Measurements from ENCODE around the gene TEX47. TPM values are rescaled to one million over a fixed set of nuclear protein-coding genes. Genes with fewer than 3 reads are reported as not detected.

TEX47 gene
- total RNA-seq, 3 donors from 2014 or later, result not detected

DNA sequence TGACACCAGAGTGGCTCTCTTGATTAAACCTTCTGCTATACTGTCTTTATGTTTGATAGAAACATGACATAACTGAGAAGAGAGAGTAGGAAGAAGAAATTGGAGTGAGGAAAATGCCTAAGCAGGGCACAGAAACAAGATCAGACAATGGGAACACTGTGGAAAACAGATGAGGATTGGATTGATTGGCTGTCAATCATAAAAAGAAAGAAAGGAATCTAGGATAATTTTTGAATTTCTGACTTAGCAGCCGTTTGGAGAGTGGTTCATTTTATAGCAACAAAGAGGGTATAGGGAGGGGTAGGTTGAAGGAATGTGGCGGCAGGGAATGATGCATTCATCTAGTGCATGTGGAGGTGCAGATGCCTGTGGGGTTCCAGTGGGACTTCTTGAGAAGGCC lies 7.8 kb downstream of the TEX47 start:
- intact Hi-C loops (cut with DNase I; ENCODE audit: low total_unique reads), result no loop called here
- TF ChIP-seq, protein P1, sequence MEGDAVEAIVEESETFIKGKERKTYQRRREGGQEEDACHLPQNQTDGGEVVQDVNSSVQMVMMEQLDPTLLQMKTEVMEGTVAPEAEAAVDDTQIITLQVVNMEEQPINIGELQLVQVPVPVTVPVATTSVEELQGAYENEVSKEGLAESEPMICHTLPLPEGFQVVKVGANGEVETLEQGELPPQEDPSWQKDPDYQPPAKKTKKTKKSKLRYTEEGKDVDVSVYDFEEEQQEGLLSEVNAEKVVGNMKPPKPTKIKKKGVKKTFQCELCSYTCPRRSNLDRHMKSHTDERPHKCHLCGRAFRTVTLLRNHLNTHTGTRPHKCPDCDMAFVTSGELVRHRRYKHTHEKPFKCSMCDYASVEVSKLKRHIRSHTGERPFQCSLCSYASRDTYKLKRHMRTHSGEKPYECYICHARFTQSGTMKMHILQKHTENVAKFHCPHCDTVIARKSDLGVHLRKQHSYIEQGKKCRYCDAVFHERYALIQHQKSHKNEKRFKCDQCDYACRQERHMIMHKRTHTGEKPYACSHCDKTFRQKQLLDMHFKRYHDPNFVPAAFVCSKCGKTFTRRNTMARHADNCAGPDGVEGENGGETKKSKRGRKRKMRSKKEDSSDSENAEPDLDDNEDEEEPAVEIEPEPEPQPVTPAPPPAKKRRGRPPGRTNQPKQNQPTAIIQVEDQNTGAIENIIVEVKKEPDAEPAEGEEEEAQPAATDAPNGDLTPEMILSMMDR (IDR thresholded peaks at IDR 0.05), result no peak
- TF ChIP-seq POLR2A (IDR thresholded peaks at IDR 0.05), result no peak
- no peak for TF ChIP-seq POLR2AphosphoS5 (IDR thresholded peaks at IDR 0.05)
- no peaks in the 10 kb centered on the region for H3K36me3 ChIP-seq
- no peaks in the 10 kb centered on the region for H3K4me1 ChIP-seq
- no peak overlapping the region for H3K4me3 ChIP-seq
- H3K9me3 ChIP-seq, result no peaks in the 10 kb centered on the region
- H3K27me3 ChIP-seq, result no peaks in the 10 kb centered on the region
- H3K27ac ChIP-seq, result no peak overlapping the region
- DNase-seq (ENCODE audit: low spot score in 2 of 2), result no peak

DNA sequence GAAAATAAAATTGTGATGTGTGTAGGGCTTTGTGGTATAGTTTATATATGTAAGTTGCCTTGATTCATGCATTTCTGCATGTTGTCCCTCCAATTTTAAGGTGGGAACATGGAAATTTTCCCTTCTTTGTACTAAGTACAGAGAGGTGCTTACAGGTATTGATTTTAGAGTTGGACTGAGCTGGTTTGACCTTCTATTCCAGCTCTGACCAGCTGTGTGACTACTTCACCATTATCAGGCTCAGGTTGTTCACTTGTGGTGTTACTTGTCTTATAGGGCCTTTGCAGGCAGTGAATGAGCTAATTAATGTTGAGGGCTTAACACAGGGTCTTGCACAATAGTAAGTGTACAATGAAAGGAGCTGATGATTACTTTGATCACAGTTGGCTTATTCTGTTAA lies 19.7 kb downstream of the TEX47 start:
- no peaks in the 10 kb centered on the region for H3K4me1 ChIP-seq
- no peak overlapping the region for H3K27ac ChIP-seq
- intact Hi-C loops (cut with DNase I; ENCODE audit: low total_unique reads), result no loop called here
- no peak overlapping the region for H3K4me3 ChIP-seq
- TF ChIP-seq POLR2AphosphoS5 (IDR thresholded peaks at IDR 0.05), result no peak
- no peak for TF ChIP-seq POLR2A (IDR thresholded peaks at IDR 0.05)
- TF ChIP-seq, protein P1 (IDR thresholded peaks at IDR 0.05), result no peak
- no peaks in the 10 kb centered on the region for H3K9me3 ChIP-seq
- H3K36me3 ChIP-seq, result no peaks in the 10 kb centered on the region
- no peak for DNase-seq (ENCODE audit: low spot score in 2 of 2)
- H3K27me3 ChIP-seq, result no peaks in the 10 kb centered on the region

DNA sequence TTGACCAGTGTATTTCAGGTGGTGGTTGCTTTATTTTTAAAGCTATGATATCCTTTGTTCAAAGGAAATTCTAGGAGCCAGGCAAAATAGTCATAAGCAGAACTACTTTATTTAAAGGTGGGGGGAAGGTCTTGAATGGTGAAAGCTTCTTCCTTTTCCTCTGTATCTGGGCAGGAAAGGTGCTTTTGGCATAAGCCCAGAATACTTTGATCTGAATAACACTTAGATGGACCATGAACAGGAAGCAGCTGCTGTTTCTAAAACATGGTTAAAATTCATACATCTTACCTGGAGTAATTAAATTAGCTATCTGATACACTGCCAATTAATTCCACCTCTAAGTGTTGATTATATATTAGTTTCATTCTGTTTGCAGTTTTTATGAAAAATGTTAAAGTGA lies 22.8 kb downstream of the TEX47 start:
- no peak overlapping the region for H3K4me3 ChIP-seq
- H3K4me1 ChIP-seq, result no peaks in the 10 kb centered on the region
- H3K27ac ChIP-seq, result no peak overlapping the region
- H3K27me3 ChIP-seq, result no peaks in the 10 kb centered on the region
- TF ChIP-seq POLR2AphosphoS5 (IDR thresholded peaks at IDR 0.05), result no peak
- TF ChIP-seq, protein P1 (IDR thresholded peaks at IDR 0.05), result no peak
- no peak for TF ChIP-seq POLR2A (IDR thresholded peaks at IDR 0.05)
- intact Hi-C loops (cut with DNase I; ENCODE audit: low total_unique reads), result no loop called here
- no peaks in the 10 kb centered on the region for H3K36me3 ChIP-seq
- no peaks in the 10 kb centered on the region for H3K9me3 ChIP-seq
- no peak for DNase-seq (ENCODE audit: low spot score in 2 of 2)

DNA sequence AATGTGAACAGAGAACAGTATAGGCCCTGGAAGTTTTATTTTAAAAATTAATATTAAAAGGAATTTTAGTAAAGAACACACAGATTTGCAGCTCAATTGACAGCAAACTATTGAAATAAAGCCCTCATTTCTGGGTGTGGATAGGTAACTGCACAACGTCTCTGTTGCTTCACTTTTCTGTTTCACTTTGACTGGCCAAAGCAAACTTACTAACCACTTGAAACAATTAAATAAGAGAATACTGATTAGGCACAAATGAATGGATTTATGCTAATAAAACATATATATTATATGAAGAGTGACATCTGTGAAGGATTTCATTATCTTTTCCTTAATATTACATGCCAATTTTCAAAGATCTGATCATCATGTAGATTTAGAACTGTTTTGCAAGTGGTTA lies 24.1 kb downstream of the TEX47 start:
- Histone ChIP-seq H3K4me3 (no peak overlapping the region), H3K9me3 (no peaks in the 10 kb centered on the region), H3K27me3 (peaks cover 0 to 3% of the 10 kb centered on the region in 2 donors), H3K27ac (no peak overlapping the region), H3K4me1 (no peaks in the 10 kb centered on the region), H3K36me3 (no peaks in the 10 kb centered on the region)
- no peak for DNase-seq (ENCODE audit: low spot score in 2 of 2)
- intact Hi-C loops (cut with DNase I; ENCODE audit: low total_unique reads), result no loop called here
- TF ChIP-seq, protein P1 (IDR thresholded peaks at IDR 0.05), result no peak
- TF ChIP-seq POLR2A (IDR thresholded peaks at IDR 0.05) (no peak), POLR2AphosphoS5 (IDR thresholded peaks at IDR 0.05) (no peak)

DNA sequence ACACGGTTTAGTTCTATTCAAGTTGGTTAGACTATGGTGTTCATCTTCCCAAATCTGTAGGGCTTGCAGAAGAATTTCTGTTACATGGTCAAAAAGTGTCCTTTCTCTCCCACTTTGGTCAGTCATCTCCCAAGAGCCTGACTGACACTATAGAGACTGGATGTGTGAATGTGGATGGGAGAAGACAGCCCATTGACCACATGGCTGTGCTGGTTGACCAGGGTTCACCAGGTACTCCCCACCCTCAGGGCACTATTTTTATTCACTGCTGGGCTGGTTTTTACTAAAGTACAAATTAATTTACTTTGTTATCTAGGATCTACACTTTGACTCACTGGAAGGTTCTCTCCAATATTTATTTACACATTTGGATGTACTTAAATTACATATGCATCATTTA lies 33.8 kb downstream of the TEX47 start:
- Histone ChIP-seq H3K27me3 (peaks cover 3 to 53% of the 10 kb centered on the region in 2 donors), H3K9me3 (no peaks in the 10 kb centered on the region), H3K27ac (no peak overlapping the region), H3K4me1 (no peaks in the 10 kb centered on the region), H3K36me3 (no peaks in the 10 kb centered on the region), H3K4me3 (no peak overlapping the region)
- DNase-seq (ENCODE audit: low spot score in 2 of 2), result no peak
- intact Hi-C loops (cut with DNase I; ENCODE audit: low total_unique reads), result no loop called here
- TF ChIP-seq, protein P1 (IDR thresholded peaks at IDR 0.05), result no peak

Data from breast epithelium (tissue), 4 donors.